Measurements from ENCODE around the gene SSRP1.
"Not testable (repeated sequence)": the region's sequence is repeated elsewhere in the genome, so short reads cannot be mapped to it uniquely, and the experiment has no call there.

The SSRP1 gene

GRCh38 chr11:57358991-57359390, 23.3 kb upstream of the SSRP1 start:
- no peak for DNase-seq

- DNase-seq = no peak
Observed at GRCh38 chr11:57358543-57358961, 22.9 kb upstream of the SSRP1 start.

GRCh38 chr11:57357856-57358255, 22.2 kb upstream of the SSRP1 start:
- DNase-seq = no peak

- DNase-seq = no peak
Observed at GRCh38 chr11:57357310-57357709, 21.6 kb upstream of the SSRP1 start.

GRCh38 chr11:57356268-57356667, 20.6 kb upstream of the SSRP1 start:
- no peak for DNase-seq

GRCh38 chr11:57354699-57355098, 19.0 kb upstream of the SSRP1 start:
- DNase-seq = peak; percentile 62

- DNase-seq = no peak
Observed at GRCh38 chr11:57353852-57354251, 18.2 kb upstream of the SSRP1 start.

GRCh38 chr11:57353446-57353845, 17.8 kb upstream of the SSRP1 start:
- DNase-seq = no peak

- DNase-seq = no peak
Observed at GRCh38 chr11:57353036-57353435, 17.3 kb upstream of the SSRP1 start.

- DNase-seq = no peak
Observed at GRCh38 chr11:57349491-57350274, 14.0 kb upstream of the SSRP1 start.

GRCh38 chr11:57348636-57349313, 13.1 kb upstream of the SSRP1 start:
- no peak for DNase-seq

GRCh38 chr11:57348052-57348451, 12.4 kb upstream of the SSRP1 start:
- DNase-seq = no peak

- DNase-seq = no peak
Observed at GRCh38 chr11:57347336-57347735, 11.6 kb upstream of the SSRP1 start.

GRCh38 chr11:57345555-57346211, 10.0 kb upstream of the SSRP1 start:
- peak; percentile 88 for DNase-seq

GRCh38 chr11:57344826-57345225, 9.1 kb upstream of the SSRP1 start:
- DNase-seq = no peak

- peak; percentile 69 for DNase-seq
Observed at GRCh38 chr11:57343825-57344224, 8.1 kb upstream of the SSRP1 start.

GRCh38 chr11:57342702-57343101, 7.0 kb upstream of the SSRP1 start:
- DNase-seq = no peak

- DNase-seq = no peak
Observed at GRCh38 chr11:57341250-57341808, 5.6 kb upstream of the SSRP1 start.

GRCh38 chr11:57340039-57340615, 4.4 kb upstream of the SSRP1 start:
- no peak for DNase-seq

GRCh38 chr11:57339328-57339727, 3.6 kb upstream of the SSRP1 start:
- DNase-seq = no peak

- DNase-seq = peak; percentile 38
Observed at GRCh38 chr11:57338142-57338541, 2.5 kb upstream of the SSRP1 start, which contains the start of gene P2RX3. P2RX3 (plus strand) TSS chr11:57338352; CDS start chr11:57338551, 199 bp downstream.

- not testable (repeated sequence) for DNase-seq
Observed at GRCh38 chr11:57336856-57337255, 1.2 kb upstream of the SSRP1 start.

GRCh38 chr11:57336111-57336666, 497 bp upstream of the SSRP1 start:
- no peak for DNase-seq

Measured in NCI-H2171 treated with DMSO at 0.1 percent for 48 hours (cell line).